HG03460 (cell line): ENCODE measurements around the gene ABHD18.
"Not testable (repeated sequence)": the region's sequence is repeated elsewhere in the genome, so short reads cannot be mapped to it uniquely, and the experiment has no call there.

Source experiments
- ATAC-seq: cut with Tn5 transposase; IDR thresholded peaks from one replicate; pipeline ENCODE4 v1.9.1; 2021; ENCODE audit not compliant: unreplicated experiment

ABHD18 gene

GRCh38 chr4:127965062-127965802, at the start of gene ABHD18, which contains the start of gene MFSD8:
TSS of gene ABHD18 (plus strand) at chr4:127965406. CDS start at chr4:127982956, 17,550 bp downstream.
TSS of gene MFSD8 (minus strand) at chr4:127965173. CDS start at chr4:127965133, 40 bp downstream.
- peak; percentile 94 for ATAC-seq

GRCh38 chr4:127916512-127916911, 48.7 kb upstream of the ABHD18 start:
- ATAC-seq: no peak

GRCh38 chr4:127917151-127917550, 48.1 kb upstream of the ABHD18 start:
- no peak for ATAC-seq

GRCh38 chr4:127920521-127920920, 44.7 kb upstream of the ABHD18 start:
- no peak for ATAC-seq

GRCh38 chr4:127922226-127922625, 43.0 kb upstream of the ABHD18 start:
- no peak for ATAC-seq

- ATAC-seq: not testable (repeated sequence)
Observed at GRCh38 chr4:127925720-127926119, 39.5 kb upstream of the ABHD18 start.

- ATAC-seq: no peak
Observed at GRCh38 chr4:127930175-127930574, 35.0 kb upstream of the ABHD18 start.

GRCh38 chr4:127931836-127932235, 33.4 kb upstream of the ABHD18 start:
- ATAC-seq: not testable (repeated sequence)

- no peak for ATAC-seq
Observed at GRCh38 chr4:127936974-127937373, 28.2 kb upstream of the ABHD18 start.

- no peak for ATAC-seq
Observed at GRCh38 chr4:127957105-127957504, 8.1 kb upstream of the ABHD18 start.

- no peak for ATAC-seq
Observed at GRCh38 chr4:127959794-127960193, 5.4 kb upstream of the ABHD18 start.

GRCh38 chr4:127963633-127964398, 1.4 kb upstream of the ABHD18 start:
- not testable (repeated sequence) for ATAC-seq

GRCh38 chr4:127964426-127965061, 662 bp upstream of the ABHD18 start:
- ATAC-seq: peak; percentile 18

- ATAC-seq: peak; percentile 32
Observed at GRCh38 chr4:127965803-127966175, 583 bp downstream of the ABHD18 start.

GRCh38 chr4:127967141-127967775, 2.1 kb downstream of the ABHD18 start:
- ATAC-seq: no peak

GRCh38 chr4:127968586-127968985, 3.4 kb downstream of the ABHD18 start:
- ATAC-seq: no peak

GRCh38 chr4:127970925-127971324, 5.7 kb downstream of the ABHD18 start:
- ATAC-seq: not testable (repeated sequence)

- no peak for ATAC-seq
Observed at GRCh38 chr4:127975121-127975770, 10.0 kb downstream of the ABHD18 start.

GRCh38 chr4:127978930-127979329, 13.7 kb downstream of the ABHD18 start:
- no peak for ATAC-seq

GRCh38 chr4:127982445-127982844, 17.2 kb downstream of the ABHD18 start:
- ATAC-seq: no peak

- ATAC-seq: no peak
Observed at GRCh38 chr4:127985989-127986388, 20.8 kb downstream of the ABHD18 start.
